HCT116 (cell line): Measurements from ENCODE around the gene LCE6A. TPM values are rescaled to one million over a fixed set of nuclear protein-coding genes. Genes with fewer than 3 reads are reported as not detected.
A peak's percentile ranks its signal among the peaks of the same experiment; 100 is the strongest.

ENCODE experiments used
- ATAC-seq: fragments of 200-7000 bp; cut with Tn5 transposase; 2 replicates; pipeline ENCODE4 v1.9.1; 2020; ENCODE audit warnings: mild to moderate bottlenecking, moderate library complexity
- BruUV-seq: library from RNA; stranded (reverse); fragments of 400-500 nt; replicated peaks from 2 replicates; lab custom pipeline; 2021; lab: Mats Ljungman, UMichigan
- CTCF ChIA-PET: fragments of 300-600 bp; sonication (Branson Sonifier 250); formaldehyde crosslinking; loops from one replicate; lab custom pipeline; 2021; ENCODE audit warnings: antibody characterized with exemption; lab: Charles Lee
- POLR2A ChIA-PET: fragments of 300-600, 350-600 bp; sonication (Branson Sonifier 250); formaldehyde crosslinking; loops from one replicate; lab custom pipeline; 2021; ENCODE audit warnings: antibody characterized with exemption; lab: Charles Lee
- RAD21 ChIA-PET, 2 experiments: fragments of 300-600 bp; sonication (Branson Sonifier 250); formaldehyde crosslinking; loops; one replicate each; lab custom pipeline; 2023; ENCODE audit warnings: low total read pairs in 2 of 2; ENCODE audit not compliant: uncharacterized antibody in 2 of 2, unreplicated experiment in 2 of 2, low non-redundant PET in 1 of 2; lab: Charles Lee
- DNase-seq: peaks from one replicate; pipeline ENCODE4 v3.0.0-alpha.2; 2010; ENCODE audit warnings: low read depth, low spot score
- H2AFZ ChIP-seq: fragments of 200-600 bp; shearing (Covaris generic), sonication (generic); 2 replicates; pipeline ENCODE4 v1.6.1; 2017; ENCODE audit warnings: low read depth, mixed run types, mixed read lengths, antibody characterized with exemption, low read length; ENCODE audit not compliant: poor library complexity, severe bottlenecking
- H3K27ac ChIP-seq: 2 replicates; pipeline ENCODE4 v1.5.1; 2012; ENCODE audit warnings: low read depth, low read length
- H3K27me3 ChIP-seq: fragments of 200-600 bp; sonication (generic); 2 replicates; pipeline ENCODE4 v1.6.1; 2016; ENCODE audit warnings: mixed run types, low read length, mixed read lengths; ENCODE audit not compliant: insufficient read depth
- H3K36me3 ChIP-seq, 2 experiments: fragments of 200-500 bp in 1 of 2; fragments of 200-600 bp in 1 of 2; sonication (Bioruptor generic) in 1 of 2; sonication (generic) in 1 of 2; 2 replicates each; pipeline versions ENCODE4 v1.5.1 to v1.6.1; 2014 to 2016; ENCODE audit warnings: low read length in 2 of 2, inconsistent platforms in 1 of 2, mixed read lengths in 1 of 2, mixed run types in 1 of 2; ENCODE audit not compliant: insufficient read depth in 2 of 2, control insufficient read depth in 1 of 2
- H3K4me1 ChIP-seq, 2 experiments: fragments of 200-600 bp in 1 of 2; sonication (generic) in 1 of 2; 2 replicates each; pipeline versions ENCODE4 v1.5.1 to v1.6.1; 2012 to 2017; ENCODE audit warnings: low read length in 2 of 2, inconsistent platforms in 1 of 2, mild to moderate bottlenecking in 1 of 2, mixed read lengths in 1 of 2, mixed run types in 1 of 2, moderate library complexity in 1 of 2; ENCODE audit not compliant: insufficient read depth in 2 of 2, control insufficient read depth in 1 of 2
- H3K4me2 ChIP-seq: fragments of 200-600 bp; sonication (generic); 2 replicates; pipeline ENCODE4 v1.6.1; 2017; ENCODE audit warnings: mixed run types, low read length, mixed read lengths
- H3K4me3 ChIP-seq, 2 experiments: fragments of 200-600 bp in 1 of 2; sonication (generic) in 1 of 2; replicated peaks in 1 of 2; 2 replicates each; pipeline ENCODE4 v1.5.1; 2011 to 2016; ENCODE audit warnings: low read length in 2 of 2, control low read depth in 1 of 2, low read depth in 1 of 2, mild to moderate bottlenecking in 1 of 2, mixed read lengths in 1 of 2, mixed run types in 1 of 2
- H3K79me2 ChIP-seq: fragments of 200-600 bp; sonication (generic); 2 replicates; pipeline ENCODE4 v1.6.1; 2017; ENCODE audit warnings: mild to moderate bottlenecking, mixed run types, low read length, moderate library complexity, mixed read lengths; ENCODE audit not compliant: insufficient read depth
- H3K9ac ChIP-seq: fragments of 200-600 bp; sonication (generic); 2 replicates; pipeline ENCODE4 v1.6.1; 2016; ENCODE audit warnings: low read length, mixed read lengths
- H3K9me2 ChIP-seq: fragments of 200-600 bp; sonication (generic), shearing (Covaris generic); 2 replicates; pipeline ENCODE4 v1.6.1; 2017; ENCODE audit warnings: mixed run types, mild to moderate bottlenecking, moderate library complexity; ENCODE audit not compliant: insufficient read depth
- H3K9me3 ChIP-seq, 2 experiments: fragments of 200-500 bp in 1 of 2; fragments of 200-600 bp in 1 of 2; sonication (Bioruptor generic) in 1 of 2; sonication (generic) in 1 of 2; 2 replicates each; pipeline ENCODE4 v1.6.1; 2014 to 2017; ENCODE audit warnings: low read length in 2 of 2, mixed read lengths in 2 of 2, inconsistent platforms in 1 of 2, low read depth in 1 of 2, mild to moderate bottlenecking in 1 of 2, mixed run types in 1 of 2, moderate library complexity in 1 of 2; ENCODE audit not compliant: control insufficient read depth in 1 of 2, insufficient read depth in 1 of 2
- H4K20me1 ChIP-seq: fragments of 200-600 bp; sonication (generic), shearing (Covaris generic); 2 replicates; pipeline ENCODE4 v1.6.1; 2017; ENCODE audit warnings: mixed run types, mild to moderate bottlenecking, moderate library complexity; ENCODE audit not compliant: insufficient read depth
- RAD21 ChIP-seq: IDR thresholded peaks from 2 replicates; pipeline ENCODE4 v1.6.1; 2012; ENCODE audit warnings: low read depth, mild to moderate bottlenecking
- SRF ChIP-seq: IDR thresholded peaks from 2 replicates; pipeline ENCODE4 v1.6.1; 2012; ENCODE audit warnings: low read depth
- intact Hi-C: fragments of 100-400 bp; cut with micrococcal nuclease; formaldehyde crosslinking; loops from 2 replicates; pipeline ENCODE4 v1.10.0; 2022
- total RNA-seq: library from RNA; stranded (reverse); gene quantifications from one replicate; pipeline ENCODE4 v1.2.1, GENCODE V29; 2021; ENCODE audit not compliant: unreplicated experiment
- TF ChIP-seq, protein P1 (sequence below), 3 experiments: fragments of 200-600 bp in 1 of 3; sonication (generic) in 1 of 3; IDR thresholded peaks in 2 of 3; conservative IDR thresholded peaks in 1 of 3; 2 replicates each; pipeline ENCODE4 v1.5.1; 2012 to 2017; ENCODE audit warnings: low read depth in 2 of 3, low read length in 2 of 3, antibody characterized with exemption in 1 of 3, borderline replicate concordance in 1 of 3, control low read depth in 1 of 3, mild to moderate bottlenecking in 1 of 3, mixed read lengths in 1 of 3, mixed run types in 1 of 3, moderate library complexity in 1 of 3; ENCODE audit not compliant: insufficient read depth in 1 of 3

Gene LCE6A
- total RNA-seq, 1 experiment from 2014 or later = not detected

DNA sequence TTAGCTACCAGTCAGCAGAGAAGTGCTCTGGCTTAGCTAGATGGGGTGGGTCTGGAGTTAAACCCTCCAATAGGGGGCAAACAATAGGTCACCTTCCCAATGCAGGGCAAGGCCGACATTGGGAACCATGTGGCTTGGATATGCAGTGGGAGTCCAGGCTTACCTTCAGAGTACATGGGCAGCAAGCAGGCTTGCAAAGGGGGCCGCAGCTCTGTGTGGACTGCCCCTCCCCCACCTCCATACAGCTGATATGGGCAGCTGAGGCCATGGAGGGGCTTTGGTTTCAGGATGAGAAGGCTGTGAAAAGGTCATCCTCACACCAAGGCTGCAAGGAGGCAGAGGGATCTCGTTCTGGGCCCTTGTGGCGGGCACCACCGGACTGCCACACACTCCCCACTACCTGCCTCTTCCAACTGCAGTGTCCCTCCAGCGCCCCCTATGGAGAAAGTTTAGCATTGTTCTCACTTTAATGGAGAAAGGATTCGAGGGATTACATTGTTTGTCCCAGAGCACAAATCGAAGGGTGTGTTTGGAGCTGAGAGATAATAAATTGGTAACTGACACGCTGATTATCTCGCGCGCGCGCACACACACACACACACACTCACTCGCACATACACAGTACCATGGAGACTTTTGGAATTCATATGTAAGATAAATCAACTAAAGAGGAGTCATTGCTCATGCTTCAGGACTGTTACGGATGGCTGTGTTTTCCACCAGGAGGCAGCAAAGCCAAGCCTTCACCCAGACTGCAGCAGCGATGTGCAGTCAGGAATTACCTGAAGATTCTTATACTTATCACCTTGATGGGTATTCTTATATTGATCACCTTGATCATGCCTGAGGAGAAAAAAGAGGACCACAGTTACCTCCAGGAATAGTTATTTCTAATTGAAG, 28.4 kb downstream of the LCE6A start:
- POLR2A ChIA-PET = no interaction called here
- no TSS peak for BruUV-seq
- H3K4me3 ChIP-seq = no peak overlapping the region

More for the DNA sequence above, 28.4 kb downstream of the LCE6A start:
- H3K27ac ChIP-seq = no peak overlapping the region
- H3K9ac ChIP-seq = no peak overlapping the region
- H3K4me1 ChIP-seq = no peaks in the 10 kb centered on the region
- no peaks in the 10 kb centered on the region; the same call in 1 of the 2 replicates for H4K20me1 ChIP-seq
- peaks cover 14% of the 10 kb centered on the region; the same call in 1 of the 2 replicates for H3K27me3 ChIP-seq
- no peaks in the 10 kb centered on the region for H3K36me3 ChIP-seq
- peak overlapping the region; percentile 31; the same call in 1 of the 2 replicates for H3K4me2 ChIP-seq
- intact Hi-C loops = loop anchor here (1.0 to 5.0 kb wide), 6 partner anchors 55 to 408 kb away; partner anchors contain the start of gene SPRR1B
- RAD21 ChIA-PET = no interaction called here
- no peaks in the 10 kb centered on the region for H3K79me2 ChIP-seq
- ATAC-seq (peak; percentile 86), DNase-seq (peak; percentile 52)
- H2AFZ ChIP-seq = no peak overlapping the region
- H3K9me2 ChIP-seq = no peaks in the 10 kb centered on the region
- no peak for TF ChIP-seq SRF
- TF ChIP-seq, protein P1, sequence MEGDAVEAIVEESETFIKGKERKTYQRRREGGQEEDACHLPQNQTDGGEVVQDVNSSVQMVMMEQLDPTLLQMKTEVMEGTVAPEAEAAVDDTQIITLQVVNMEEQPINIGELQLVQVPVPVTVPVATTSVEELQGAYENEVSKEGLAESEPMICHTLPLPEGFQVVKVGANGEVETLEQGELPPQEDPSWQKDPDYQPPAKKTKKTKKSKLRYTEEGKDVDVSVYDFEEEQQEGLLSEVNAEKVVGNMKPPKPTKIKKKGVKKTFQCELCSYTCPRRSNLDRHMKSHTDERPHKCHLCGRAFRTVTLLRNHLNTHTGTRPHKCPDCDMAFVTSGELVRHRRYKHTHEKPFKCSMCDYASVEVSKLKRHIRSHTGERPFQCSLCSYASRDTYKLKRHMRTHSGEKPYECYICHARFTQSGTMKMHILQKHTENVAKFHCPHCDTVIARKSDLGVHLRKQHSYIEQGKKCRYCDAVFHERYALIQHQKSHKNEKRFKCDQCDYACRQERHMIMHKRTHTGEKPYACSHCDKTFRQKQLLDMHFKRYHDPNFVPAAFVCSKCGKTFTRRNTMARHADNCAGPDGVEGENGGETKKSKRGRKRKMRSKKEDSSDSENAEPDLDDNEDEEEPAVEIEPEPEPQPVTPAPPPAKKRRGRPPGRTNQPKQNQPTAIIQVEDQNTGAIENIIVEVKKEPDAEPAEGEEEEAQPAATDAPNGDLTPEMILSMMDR (IDR thresholded peaks at IDR 0.05 in 2 of 3, conservative IDR thresholded peaks at IDR 0.05 in 1 of 3; ENCODE audit: borderline replicate concordance in 1 of 3, insufficient read depth in 1 of 3, low read depth in 2 of 3, low read length in 2 of 3) = peak; percentile 56 to 89 (median 75)
- peak; percentile 77 for TF ChIP-seq RAD21
- TF ChIP-seq, all 23 proteins: peak for 2
- CTCF ChIA-PET = interaction anchor here (0.6 to 6.0 kb wide), 18 partner anchors 15 to 429 kb away, joined by 3 to 94 read pairs (median 4); no protein-coding TSS in a partner anchor
- H3K9me3 ChIP-seq = no peaks in the 10 kb centered on the region
